ENCODE measurements around the gene PACRG. TPM values are rescaled to one million over a fixed set of nuclear protein-coding genes. Genes with fewer than 3 reads are reported as not detected.

Gene PACRG
- total and polyA plus RNA-seq, 2 of the 4 experiments (the other 2 are of a cell fraction): not detected

DNA sequence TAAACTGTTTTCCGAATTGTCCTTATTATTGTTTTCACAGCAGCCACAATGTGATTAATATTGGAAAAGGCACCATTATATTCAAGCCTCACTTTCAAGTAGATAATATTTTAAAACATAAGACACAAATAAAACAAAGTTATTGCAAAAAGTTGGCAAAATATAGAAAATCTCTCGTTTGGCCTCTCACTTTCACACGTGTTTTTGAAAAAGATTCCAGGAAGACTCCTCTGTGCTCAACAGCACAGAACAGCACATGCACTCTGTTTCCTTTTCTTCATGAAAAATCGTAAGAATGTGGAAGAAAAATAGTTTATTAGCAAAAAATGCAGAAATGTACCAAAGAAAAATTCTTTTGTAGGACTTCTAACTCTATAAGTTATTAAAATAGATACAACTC, 46.9 kb upstream of the PACRG start:
- intact Hi-C loops (cut with micrococcal nuclease) (no loop called here), in situ Hi-C loops (cut with MboI; ENCODE audit: low sequenced_read_pairs) (no loop called here), dilution Hi-C loops (cut with HindIII; ENCODE audit: low sequenced_read_pairs, unreplicated experiment) (no loop called here)
- H3K4ac ChIP-seq (ENCODE audit: low read depth, low read length): no peak overlapping the region
- no peaks in the 10 kb centered on the region for H3K36me3 ChIP-seq (ENCODE audit: control insufficient read depth, insufficient read depth, low read length)
- no peak overlapping the region for H3K4me2 ChIP-seq (ENCODE audit: low read depth, low read length)
- no CpG with 5 or more reads among the region's 4 CpGs for WGBS, 2 experiments (ENCODE audit: extremely low coverage in 2 of 2, insufficient read length in 1 of 2)
- TF ChIP-seq POLR2A (IDR thresholded peaks at IDR 0.05; ENCODE audit: low read depth, low read length): no peak
- no peak for TF ChIP-seq MXI1 (IDR thresholded peaks at IDR 0.05; ENCODE audit: borderline replicate concordance, low read depth, low read length)
- TF ChIP-seq FOS (IDR thresholded peaks at IDR 0.05; ENCODE audit: low read depth, low read length): no peak
- TF ChIP-seq NFE2L2 (IDR thresholded peaks at IDR 0.05; ENCODE audit: low read depth, low read length): no peak
- no peak for TF ChIP-seq SMC3 (IDR thresholded peaks at IDR 0.05; ENCODE audit: low read depth, low read length)
- TF ChIP-seq RFX5 (IDR thresholded peaks at IDR 0.05; ENCODE audit: low read depth, low read length): no peak
- TF ChIP-seq MAZ (IDR thresholded peaks at IDR 0.05; ENCODE audit: borderline replicate concordance, low read depth, low read length): no peak
- no peak for TF ChIP-seq RCOR1 (IDR thresholded peaks at IDR 0.05; ENCODE audit: insufficient replicate concordance, low read length)
- no peak for TF ChIP-seq CEBPB (IDR thresholded peaks at IDR 0.05; ENCODE audit: low read depth, low read length)
- TF ChIP-seq, protein P1, sequence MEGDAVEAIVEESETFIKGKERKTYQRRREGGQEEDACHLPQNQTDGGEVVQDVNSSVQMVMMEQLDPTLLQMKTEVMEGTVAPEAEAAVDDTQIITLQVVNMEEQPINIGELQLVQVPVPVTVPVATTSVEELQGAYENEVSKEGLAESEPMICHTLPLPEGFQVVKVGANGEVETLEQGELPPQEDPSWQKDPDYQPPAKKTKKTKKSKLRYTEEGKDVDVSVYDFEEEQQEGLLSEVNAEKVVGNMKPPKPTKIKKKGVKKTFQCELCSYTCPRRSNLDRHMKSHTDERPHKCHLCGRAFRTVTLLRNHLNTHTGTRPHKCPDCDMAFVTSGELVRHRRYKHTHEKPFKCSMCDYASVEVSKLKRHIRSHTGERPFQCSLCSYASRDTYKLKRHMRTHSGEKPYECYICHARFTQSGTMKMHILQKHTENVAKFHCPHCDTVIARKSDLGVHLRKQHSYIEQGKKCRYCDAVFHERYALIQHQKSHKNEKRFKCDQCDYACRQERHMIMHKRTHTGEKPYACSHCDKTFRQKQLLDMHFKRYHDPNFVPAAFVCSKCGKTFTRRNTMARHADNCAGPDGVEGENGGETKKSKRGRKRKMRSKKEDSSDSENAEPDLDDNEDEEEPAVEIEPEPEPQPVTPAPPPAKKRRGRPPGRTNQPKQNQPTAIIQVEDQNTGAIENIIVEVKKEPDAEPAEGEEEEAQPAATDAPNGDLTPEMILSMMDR (conservative IDR thresholded peaks at IDR 0.05; ENCODE audit: low read depth, low read length): no peak
- TF ChIP-seq, protein P2, sequence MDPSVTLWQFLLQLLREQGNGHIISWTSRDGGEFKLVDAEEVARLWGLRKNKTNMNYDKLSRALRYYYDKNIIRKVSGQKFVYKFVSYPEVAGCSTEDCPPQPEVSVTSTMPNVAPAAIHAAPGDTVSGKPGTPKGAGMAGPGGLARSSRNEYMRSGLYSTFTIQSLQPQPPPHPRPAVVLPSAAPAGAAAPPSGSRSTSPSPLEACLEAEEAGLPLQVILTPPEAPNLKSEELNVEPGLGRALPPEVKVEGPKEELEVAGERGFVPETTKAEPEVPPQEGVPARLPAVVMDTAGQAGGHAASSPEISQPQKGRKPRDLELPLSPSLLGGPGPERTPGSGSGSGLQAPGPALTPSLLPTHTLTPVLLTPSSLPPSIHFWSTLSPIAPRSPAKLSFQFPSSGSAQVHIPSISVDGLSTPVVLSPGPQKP (IDR thresholded peaks at IDR 0.05; ENCODE audit: borderline replicate concordance, low read depth, low read length): no peak
- TF ChIP-seq RAD21 (IDR thresholded peaks at IDR 0.05; ENCODE audit: low read length): no peak
- TF ChIP-seq BHLHE40 (IDR thresholded peaks at IDR 0.05; ENCODE audit: low read depth, low read length): no peak
- TF ChIP-seq MAFK (IDR thresholded peaks at IDR 0.05; ENCODE audit: low read depth, low read length): no peak
- TF ChIP-seq CHD1 (IDR thresholded peaks at IDR 0.05; ENCODE audit: low read depth, low read length): no peak
- TF ChIP-seq, protein P3, sequence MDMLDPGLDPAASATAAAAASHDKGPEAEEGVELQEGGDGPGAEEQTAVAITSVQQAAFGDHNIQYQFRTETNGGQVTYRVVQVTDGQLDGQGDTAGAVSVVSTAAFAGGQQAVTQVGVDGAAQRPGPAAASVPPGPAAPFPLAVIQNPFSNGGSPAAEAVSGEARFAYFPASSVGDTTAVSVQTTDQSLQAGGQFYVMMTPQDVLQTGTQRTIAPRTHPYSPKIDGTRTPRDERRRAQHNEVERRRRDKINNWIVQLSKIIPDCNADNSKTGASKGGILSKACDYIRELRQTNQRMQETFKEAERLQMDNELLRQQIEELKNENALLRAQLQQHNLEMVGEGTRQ (IDR thresholded peaks at IDR 0.05; ENCODE audit: low read depth, low read length): no peak
- H3K9me3 ChIP-seq (ENCODE audit: control insufficient read depth, insufficient read depth, low read length): peaks cover 4% of the 10 kb centered on the region
- H4K91ac ChIP-seq (ENCODE audit: insufficient read depth, low read depth, low read length): no peak overlapping the region
- no peak overlapping the region for H3K27ac ChIP-seq (ENCODE audit: insufficient read depth, low read length)
- no peak overlapping the region for H3K18ac ChIP-seq (ENCODE audit: low read depth, low read length)
- no peak overlapping the region for H4K5ac ChIP-seq (ENCODE audit: low read depth, low read length)
- DNase-seq: no peak
- ATAC-seq (ENCODE audit: low read depth): no peak
- H2AFZ ChIP-seq (replicated peaks; ENCODE audit: low read length, poor library complexity): no peak overlapping the region
- no peak overlapping the region for H3K14ac ChIP-seq (replicated peaks; ENCODE audit: low read depth, low read length)
- ChIA-PET CTCF (no interaction called here), POLR2A (ENCODE audit: unreplicated experiment) (no interaction called here)
- H2BK20ac ChIP-seq (ENCODE audit: low read depth, low read length): no peak overlapping the region
- H3K4me1 ChIP-seq (ENCODE audit: control insufficient read depth, insufficient read depth, low read length): no peaks in the 10 kb centered on the region
- no peak overlapping the region for H2BK15ac ChIP-seq (ENCODE audit: low read depth, low read length)
- no peaks in the 10 kb centered on the region for H3K79me1 ChIP-seq (ENCODE audit: low read depth in 1 of 2, low read length in 2 of 2)
- no peak overlapping the region for H4K8ac ChIP-seq (ENCODE audit: low read depth in 2 of 2, low read length in 2 of 2)
- H3K56ac ChIP-seq (ENCODE audit: extremely low read depth, insufficient read depth, low read length): no peak overlapping the region
- H2AK9ac ChIP-seq (replicated peaks; ENCODE audit: low read depth, low read length, poor library complexity): no peak overlapping the region
- H3K27me3 ChIP-seq (ENCODE audit: control insufficient read depth, insufficient read depth, low read length): no peaks in the 10 kb centered on the region
- H3K9ac ChIP-seq (ENCODE audit: low read depth, low read length): no peak overlapping the region
- H4K20me1 ChIP-seq (ENCODE audit: insufficient read depth, low read length): no peaks in the 10 kb centered on the region
- H3K4me3 ChIP-seq (ENCODE audit: insufficient read depth, low read depth, low read length): no peak overlapping the region
- H2BK120ac ChIP-seq (ENCODE audit: low read depth, low read length): no peak overlapping the region
- BruUV-seq (replicated peaks): no TSS peak
- H3K9me1 ChIP-seq (ENCODE audit: insufficient read depth, low read length): no peaks in the 10 kb centered on the region
- H3K23ac ChIP-seq (ENCODE audit: low read depth, low read length): no peak overlapping the region
- H2BK5ac ChIP-seq (ENCODE audit: low read depth, low read length, poor library complexity, severe bottlenecking): no peak overlapping the region
- no peak overlapping the region for H2AK5ac ChIP-seq (ENCODE audit: low read depth, low read length)
